PC-3 (cell line): ENCODE data around the gene POLRMT. TPM values are rescaled to one million over a fixed set of nuclear protein-coding genes. Genes with fewer than 3 reads are reported as not detected.

Experiments used
- ATAC-seq: fragments of 200-7000 bp; cut with Tn5 transposase; 2 replicates; pipeline ENCODE4 v1.9.1; 2020; ENCODE audit warnings: mild to moderate bottlenecking, moderate library complexity
- BruUV-seq: library from RNA; stranded (reverse); fragments of 400-500 nt; replicated peaks from 2 replicates; lab custom pipeline; 2021; lab: Mats Ljungman, UMichigan
- CTCF ChIA-PET: fragments of 300-600 bp; sonication (Branson Sonifier 250); formaldehyde crosslinking; loops from one replicate; lab custom pipeline; 2022; ENCODE audit warnings: antibody characterized with exemption; lab: Charles Lee
- POLR2A ChIA-PET: fragments of 300-600 bp; sonication (Branson Sonifier 250); formaldehyde crosslinking; loops from one replicate; lab custom pipeline; 2022; ENCODE audit warnings: antibody characterized with exemption; ENCODE audit not compliant: unreplicated experiment; lab: Charles Lee
- DNase-seq: peaks from one replicate; pipeline ENCODE4 v3.0.0-alpha.2; 2015
- H2AFZ ChIP-seq: fragments of 300-600 bp; sonication (generic); 2 replicates; pipeline ENCODE4 v1.6.0; 2016; ENCODE audit warnings: antibody characterized with exemption, low read length
- H3F3A ChIP-seq: fragments of 300-600 bp; sonication (generic); one replicate; pipeline ENCODE4 v1.6.0; 2017; ENCODE audit warnings: antibody characterized with exemption, low read length, control low read depth, mild to moderate bottlenecking; ENCODE audit not compliant: unreplicated experiment
- H3K27ac ChIP-seq: fragments of 300-600 bp; sonication (generic); 2 replicates; pipeline ENCODE4 v1.5.1; 2016; ENCODE audit warnings: mild to moderate bottlenecking, low read length
- H3K27me3 ChIP-seq: fragments of 300-600 bp; sonication (generic); 2 replicates; pipeline ENCODE4 v1.6.1; 2016; ENCODE audit warnings: low read length, mixed read lengths
- H3K36me3 ChIP-seq: fragments of 300-600 bp; sonication (generic); 2 replicates; pipeline ENCODE4 v1.6.1; 2016; ENCODE audit warnings: low read depth, mixed run types, low read length, mixed read lengths
- H3K4me1 ChIP-seq: fragments of 300-600 bp; sonication (generic); 2 replicates; pipeline ENCODE4 v1.5.1; 2016; ENCODE audit warnings: low read length; ENCODE audit not compliant: insufficient read depth
- H3K4me2 ChIP-seq: fragments of 300-600 bp; sonication (generic); 2 replicates; pipeline ENCODE4 v1.6.0; 2016; ENCODE audit warnings: low read length
- H3K4me3 ChIP-seq: fragments of 300-600 bp; sonication (generic); 2 replicates; pipeline ENCODE4 v1.5.1; 2016; ENCODE audit warnings: mild to moderate bottlenecking, low read length, mixed read lengths
- H3K79me2 ChIP-seq: fragments of 300-600 bp; sonication (generic); 2 replicates; pipeline ENCODE4 v1.6.1; 2017; ENCODE audit warnings: low read length, mixed read lengths
- H3K9ac ChIP-seq: fragments of 300-600 bp; sonication (generic); 2 replicates; pipeline ENCODE4 v1.6.0; 2016; ENCODE audit warnings: mild to moderate bottlenecking, low read length
- H3K9me2 ChIP-seq: fragments of 300-600 bp; sonication (generic); replicated peaks from 2 replicates; pipeline ENCODE4 v1.6.1; 2016; ENCODE audit warnings: mixed run types, low read length, mixed read lengths
- H3K9me3 ChIP-seq: fragments of 300-600 bp; sonication (generic); 2 replicates; pipeline ENCODE4 v1.6.1; 2016; ENCODE audit warnings: low read length, mixed read lengths
- H4K20me1 ChIP-seq: fragments of 300-600 bp; sonication (generic); 2 replicates; pipeline ENCODE4 v1.6.1; 2016; ENCODE audit warnings: low read length, mixed read lengths
- EZH2 ChIP-seq: fragments of 300-600 bp; sonication (generic); IDR thresholded peaks from one replicate; pipeline ENCODE4 v1.6.1; 2017; ENCODE audit warnings: antibody characterized with exemption, mild to moderate bottlenecking, low read length; ENCODE audit not compliant: unreplicated experiment
- EZH2phosphoT487 ChIP-seq: fragments of 300-600 bp; sonication (generic); IDR thresholded peaks from 2 replicates; pipeline ENCODE4 v1.6.1; 2018; ENCODE audit warnings: mild to moderate bottlenecking, antibody characterized with exemption, low read length, borderline replicate concordance
- intact Hi-C: fragments of 100-400 bp; cut with micrococcal nuclease; formaldehyde crosslinking; loops from 2 replicates; pipeline ENCODE4 v1.9.0; 2023
- total RNA-seq: library from RNA; depleted of rRNA; stranded (reverse); fragments of >200 nt; gene quantifications from 2 replicates; pipeline ENCODE4 v1.2.3, GENCODE V29; 2014
- TF ChIP-seq, protein P1 (sequence below): fragments of 300-600 bp; sonication (generic); conservative IDR thresholded peaks from 2 replicates; pipeline ENCODE4 v1.5.1; 2017; ENCODE audit warnings: antibody characterized with exemption, low read depth, mild to moderate bottlenecking, low read length

POLRMT gene
- total RNA-seq, 1 experiment from 2014 or later = 60.5 TPM

DNA sequence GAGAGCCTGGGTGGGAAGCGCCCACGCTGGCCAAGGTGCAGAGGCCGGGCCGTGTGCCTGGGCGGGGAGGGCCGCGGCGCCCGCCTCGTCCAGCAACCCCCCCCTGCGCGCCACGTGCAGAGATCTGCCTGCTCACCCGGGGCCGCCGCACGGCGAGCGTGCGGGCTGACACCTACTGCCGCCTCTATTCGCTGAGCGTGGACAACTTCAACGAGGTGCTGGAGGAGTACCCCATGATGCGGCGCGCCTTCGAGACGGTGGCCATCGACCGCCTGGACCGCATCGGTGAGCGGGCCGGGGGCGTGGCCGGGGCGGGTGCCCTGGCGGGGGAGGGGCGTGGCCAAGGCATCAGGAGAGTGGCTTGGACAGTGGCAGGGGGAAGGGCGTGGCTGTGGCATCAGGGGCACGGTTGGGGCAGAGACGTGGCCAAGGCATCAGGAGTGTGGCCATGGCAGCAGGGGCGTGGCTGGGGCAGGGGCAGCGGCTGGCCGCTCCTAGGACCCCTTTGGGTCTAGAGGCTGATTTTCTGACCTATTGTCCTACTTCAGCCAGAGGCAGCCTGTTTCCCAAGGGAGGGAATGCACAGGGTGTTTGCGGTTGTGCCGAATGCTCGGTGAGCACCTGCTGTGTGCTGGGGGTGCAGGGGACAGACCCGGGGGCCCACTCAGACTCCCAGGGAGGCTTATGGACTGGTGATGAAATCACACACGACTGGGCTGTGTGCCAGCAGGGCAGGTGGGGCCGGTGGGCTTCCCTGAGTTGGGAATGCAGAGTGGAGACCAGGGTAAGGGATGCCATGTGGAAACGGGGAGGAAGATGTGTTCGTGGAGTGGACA, 19.4 kb downstream of the POLRMT start:
- Histone ChIP-seq H3K27ac (no peak overlapping the region), H3K9ac (no peak overlapping the region), H3K9me3 (no peaks in the 10 kb centered on the region), H3K36me3 (no peaks in the 10 kb centered on the region; the same call in 1 of the 2 replicates), H3K4me3 (no peak overlapping the region), H3K27me3 (no peaks in the 10 kb centered on the region), H3K4me2 (no peak overlapping the region), H3K9me2 (no peaks in the 10 kb centered on the region), H2AFZ (no peak overlapping the region), H4K20me1 (no peaks in the 10 kb centered on the region), H3F3A (no peaks in the 10 kb centered on the region), H3K4me1 (no peaks in the 10 kb centered on the region), H3K79me2 (no peaks in the 10 kb centered on the region)
- DNase-seq = no peak
- TF ChIP-seq, protein P1, sequence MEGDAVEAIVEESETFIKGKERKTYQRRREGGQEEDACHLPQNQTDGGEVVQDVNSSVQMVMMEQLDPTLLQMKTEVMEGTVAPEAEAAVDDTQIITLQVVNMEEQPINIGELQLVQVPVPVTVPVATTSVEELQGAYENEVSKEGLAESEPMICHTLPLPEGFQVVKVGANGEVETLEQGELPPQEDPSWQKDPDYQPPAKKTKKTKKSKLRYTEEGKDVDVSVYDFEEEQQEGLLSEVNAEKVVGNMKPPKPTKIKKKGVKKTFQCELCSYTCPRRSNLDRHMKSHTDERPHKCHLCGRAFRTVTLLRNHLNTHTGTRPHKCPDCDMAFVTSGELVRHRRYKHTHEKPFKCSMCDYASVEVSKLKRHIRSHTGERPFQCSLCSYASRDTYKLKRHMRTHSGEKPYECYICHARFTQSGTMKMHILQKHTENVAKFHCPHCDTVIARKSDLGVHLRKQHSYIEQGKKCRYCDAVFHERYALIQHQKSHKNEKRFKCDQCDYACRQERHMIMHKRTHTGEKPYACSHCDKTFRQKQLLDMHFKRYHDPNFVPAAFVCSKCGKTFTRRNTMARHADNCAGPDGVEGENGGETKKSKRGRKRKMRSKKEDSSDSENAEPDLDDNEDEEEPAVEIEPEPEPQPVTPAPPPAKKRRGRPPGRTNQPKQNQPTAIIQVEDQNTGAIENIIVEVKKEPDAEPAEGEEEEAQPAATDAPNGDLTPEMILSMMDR = no peak
- TF ChIP-seq EZH2phosphoT487 = no peak
- TF ChIP-seq EZH2 = no peak
- BruUV-seq = no TSS peak
- intact Hi-C loops = no loop called here
- CTCF ChIA-PET = no interaction called here
- POLR2A ChIA-PET = no interaction called here
- ATAC-seq = no peak

DNA sequence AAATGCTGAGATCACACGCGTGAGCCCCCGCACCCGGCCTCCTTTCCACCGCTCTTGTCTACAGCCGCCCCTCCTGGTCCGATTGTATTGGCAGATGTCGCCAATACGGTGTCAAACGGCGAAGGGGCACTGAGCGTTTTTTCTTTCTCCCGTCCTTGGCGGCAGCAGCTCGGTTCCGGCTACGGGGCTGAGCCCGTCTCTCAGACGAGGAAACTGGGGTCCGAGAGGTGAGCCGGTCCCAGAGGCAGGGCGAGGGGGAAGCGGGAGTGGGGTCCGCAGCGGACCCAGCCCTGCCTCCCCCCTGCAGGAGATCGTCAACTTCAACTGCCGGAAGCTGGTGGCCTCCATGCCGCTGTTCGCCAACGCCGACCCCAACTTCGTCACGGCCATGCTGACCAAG, 20.4 kb downstream of the POLRMT start:
- H3K9me3 ChIP-seq = no peaks in the 10 kb centered on the region
- no peaks in the 10 kb centered on the region for H4K20me1 ChIP-seq
- H2AFZ ChIP-seq = no peak overlapping the region
- H3K9ac ChIP-seq = no peak overlapping the region
- H3K4me1 ChIP-seq = no peaks in the 10 kb centered on the region
- intact Hi-C loops = no loop called here
- ATAC-seq (no peak), DNase-seq (no peak)
- TF ChIP-seq EZH2 (no peak), EZH2phosphoT487 (no peak)
- TF ChIP-seq, protein P1 = no peak
- no TSS peak for BruUV-seq
- no peak overlapping the region for H3K4me3 ChIP-seq
- POLR2A ChIA-PET = no interaction called here
- no peak overlapping the region for H3K27ac ChIP-seq
- no peaks in the 10 kb centered on the region; the same call in 1 of the 2 replicates for H3K36me3 ChIP-seq
- no peaks in the 10 kb centered on the region for H3K27me3 ChIP-seq
- no peaks in the 10 kb centered on the region for H3K9me2 ChIP-seq
- H3K79me2 ChIP-seq = no peaks in the 10 kb centered on the region
- H3F3A ChIP-seq = no peaks in the 10 kb centered on the region
- H3K4me2 ChIP-seq = no peak overlapping the region
- CTCF ChIA-PET = no interaction called here

DNA sequence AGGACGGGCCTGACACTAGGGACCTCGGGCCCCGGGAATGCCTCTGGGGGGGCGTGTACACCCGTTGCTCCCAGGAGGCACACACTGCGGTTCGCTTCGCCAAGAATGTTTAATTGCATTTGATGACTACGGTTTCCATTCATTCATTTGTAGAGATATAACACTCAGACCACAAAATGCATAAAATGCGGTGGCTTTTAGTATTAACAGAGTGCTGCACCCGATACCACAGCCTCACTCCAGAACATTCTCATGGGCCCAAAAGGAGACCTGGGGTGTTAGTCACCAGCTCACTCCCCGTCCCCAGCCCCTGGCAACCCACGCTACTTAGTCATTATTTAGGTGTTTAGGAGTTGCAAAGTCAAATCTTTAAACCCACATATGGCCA, 21.9 kb downstream of the POLRMT start:
- no peak overlapping the region for H2AFZ ChIP-seq
- DNase-seq (peak; percentile 48), ATAC-seq (peak; percentile 80)
- H3K9me2 ChIP-seq = no peaks in the 10 kb centered on the region
- H3K9me3 ChIP-seq = no peaks in the 10 kb centered on the region
- H3K36me3 ChIP-seq = no peaks in the 10 kb centered on the region; the same call in 1 of the 2 replicates
- BruUV-seq = no TSS peak
- TF ChIP-seq EZH2phosphoT487 = no peak
- TF ChIP-seq, protein P1 = no peak
- no peak for TF ChIP-seq EZH2
- no peaks in the 10 kb centered on the region for H3K79me2 ChIP-seq
- H3F3A ChIP-seq = no peaks in the 10 kb centered on the region
- no peaks in the 10 kb centered on the region for H3K27me3 ChIP-seq
- no peak overlapping the region for H3K4me2 ChIP-seq
- no peaks in the 10 kb centered on the region for H3K4me1 ChIP-seq
- H3K27ac ChIP-seq = no peak overlapping the region
- intact Hi-C loops = no loop called here
- no peak overlapping the region for H3K9ac ChIP-seq
- ChIA-PET POLR2A (no interaction called here), CTCF (no interaction called here)
- H3K4me3 ChIP-seq = no peak overlapping the region
- no peaks in the 10 kb centered on the region for H4K20me1 ChIP-seq
